Thymus (tissue), 11 donors: ENCODE results near the gene TRIP10. TPM values are rescaled to one million over a fixed set of nuclear protein-coding genes. Genes with fewer than 3 reads are reported as not detected.
"Not testable (repeated sequence)": the region's sequence is repeated elsewhere in the genome, so short reads cannot be mapped to it uniquely, and the experiment has no call there.

ENCODE experiments used
- DNase-seq, 9 donors: peaks; one replicate each; pipeline ENCODE4 v3.0.0-alpha.2; 2013; ENCODE audit warnings: low spot score in 9 of 9, low read depth in 6 of 9, missing footprints in 1 of 9
- H3K27ac ChIP-seq, 2 donors: one replicate each; pipeline ENCODE4 v1.5.1; 2013; ENCODE audit warnings: control low read depth in 1 of 2, low read depth in 1 of 2, low read length in 1 of 2, mild to moderate bottlenecking in 1 of 2, moderate library complexity in 1 of 2
- H3K27me3 ChIP-seq, 2 donors: one replicate each; pipeline ENCODE4 v1.5.1; 2013; ENCODE audit warnings: low read length in 1 of 2; ENCODE audit not compliant: control insufficient read depth in 2 of 2, insufficient read depth in 1 of 2
- H3K36me3 ChIP-seq, 2 donors: one replicate each; pipeline ENCODE4 v1.5.1; 2013; ENCODE audit warnings: low read length in 1 of 2, mild to moderate bottlenecking in 1 of 2, moderate library complexity in 1 of 2; ENCODE audit not compliant: control insufficient read depth in 2 of 2, insufficient read depth in 2 of 2
- H3K4me1 ChIP-seq, 2 donors: one replicate each; pipeline ENCODE4 v1.5.1; 2013; ENCODE audit warnings: low read length in 2 of 2; ENCODE audit not compliant: control insufficient read depth in 2 of 2, insufficient read depth in 2 of 2
- H3K4me3 ChIP-seq, 2 donors: one replicate each; pipeline ENCODE4 v1.5.1; 2013; ENCODE audit warnings: low read length in 2 of 2, control low read depth in 1 of 2, mild to moderate bottlenecking in 1 of 2
- H3K9me3 ChIP-seq, 2 donors: one replicate each; pipeline ENCODE4 v1.5.1; 2013; ENCODE audit warnings: low read length in 1 of 2, mild to moderate bottlenecking in 1 of 2; ENCODE audit not compliant: control insufficient read depth in 2 of 2, insufficient read depth in 1 of 2
- WGBS: extraction: QIAGEN DNeasy Blood & Tissue Kit; methylation state at CpG from one replicate; pipeline ENCODE4 v1.1.7; 2013; 5-methylcytosine and 5-hydroxymethylcytosine counted together
- polyA plus RNA-seq: library from polyadenylated mRNA; stranded (reverse); fragments of 200-250 nt; gene quantifications from one replicate; pipeline ENCODE4 v1.2.3, GENCODE V29; 2013
- total RNA-seq: library from RNA; stranded (reverse); fragments of 120-200 nt; gene quantifications from one replicate; pipeline ENCODE4 v1.2.4, GENCODE V29; 2013
- donor health status: healthy.

The TRIP10 gene
- total and polyA plus RNA-seq, 2 donors, result 11.2 to 52.2 TPM

GRCh38 chr19:6767081-6767356 is 27.5 kb downstream of the TRIP10 start:
- peak overlapping the region; percentile 84 for H3K27ac ChIP-seq
- no peaks in the 10 kb centered on the region for H3K36me3 ChIP-seq
- 1% methylated on average over 15 of the region's 15 CpGs for WGBS
- peak in 3 of 9 donors; percentile 52 to 74 (median 56) for DNase-seq
- H3K27me3 ChIP-seq, result peaks cover 0 to 4% of the 10 kb centered on the region in 2 donors
- H3K4me1 ChIP-seq, result peaks cover 9 to 38% of the 10 kb centered on the region in 2 donors
- peak overlapping the region; percentile 73 to 75 for H3K4me3 ChIP-seq
- peaks cover 0 to 4% of the 10 kb centered on the region in 2 donors for H3K9me3 ChIP-seq

- peaks cover 11 to 42% of the 10 kb centered on the region in 2 donors for H3K4me1 ChIP-seq
- WGBS, result 3% methylated on average over 47 of the region's 47 CpGs
- peak within 1 kb of the TSS; percentile 73 to 75 for H3K4me3 ChIP-seq
- peaks cover 0 to 4% of the 10 kb centered on the region in 2 donors for H3K9me3 ChIP-seq
- H3K27me3 ChIP-seq, result peaks cover 0 to 4% of the 10 kb centered on the region in 2 donors
- peak; percentile 87 to 97 (median 92) for DNase-seq
- H3K27ac ChIP-seq, result peak within 1 kb of the TSS; percentile 85 to 86
- no peaks in the 10 kb centered on the region for H3K36me3 ChIP-seq
Observed at GRCh38 chr19:6767357-6768235, 28.1 kb downstream of the TRIP10 start, which contains the start of gene SH2D3A. SH2D3A (minus strand) TSS chr19:6767435; CDS start chr19:6763748, 3,687 bp downstream.

- Histone ChIP-seq H3K27ac (peak overlapping the region; percentile 85 to 86), H3K4me3 (peak overlapping the region; percentile 73 to 75)
Observed at GRCh38 chr19:6768236-6768785, 28.8 kb downstream of the TRIP10 start.

GRCh38 chr19:6769006-6769619 is 29.6 kb downstream of the TRIP10 start:
- H3K27me3 ChIP-seq, result peaks cover 0 to 4% of the 10 kb centered on the region in 2 donors
- peaks cover 11 to 44% of the 10 kb centered on the region in 2 donors for H3K4me1 ChIP-seq
- no peaks in the 10 kb centered on the region for H3K36me3 ChIP-seq
- H3K9me3 ChIP-seq, result peaks cover 0 to 4% of the 10 kb centered on the region in 2 donors
- no peak overlapping the region for H3K4me3 ChIP-seq
- WGBS, result 87% methylated on average over 11 of the region's 11 CpGs
- peak in 1 of 9 donors; percentile 21 for DNase-seq
- no peak overlapping the region for H3K27ac ChIP-seq

More at GRCh38 chr19:6768236-6768785, 28.8 kb downstream of the TRIP10 start:
- no peaks in the 10 kb centered on the region for H3K36me3 ChIP-seq
- peaks cover 0 to 4% of the 10 kb centered on the region in 2 donors for H3K27me3 ChIP-seq
- peaks cover 0 to 4% of the 10 kb centered on the region in 2 donors for H3K9me3 ChIP-seq
- peaks cover 11 to 43% of the 10 kb centered on the region in 2 donors for H3K4me1 ChIP-seq
- DNase-seq, result peak in 1 of 9 donors; percentile 36
- 66% methylated on average over 8 of the region's 8 CpGs for WGBS

- not testable (repeated sequence) for DNase-seq, H3K4me3 ChIP-seq, H3K27me3 ChIP-seq, H3K9me3 ChIP-seq
- Histone ChIP-seq H3K27ac (peak overlapping the region; percentile 87 to 93), H3K4me1 (peaks cover 13 to 46% of the 10 kb centered on the region in 2 donors), H3K36me3 (peaks cover 0 to 10% of the 10 kb centered on the region in 2 donors)
- WGBS, result 93% methylated on average over 7 of the region's 7 CpGs
Observed at GRCh38 chr19:6771648-6772027, 32.2 kb downstream of the TRIP10 start.

GRCh38 chr19:6772028-6772865 is 32.8 kb downstream of the TRIP10 start, which contains the start of gene VAV1:
VAV1 (plus strand) TSS chr19:6772708; CDS start chr19:6772808, 100 bp downstream.
- Histone ChIP-seq H3K27ac (peak within 1 kb of the TSS; percentile 87 to 93), H3K4me3 (peak within 1 kb of the TSS; percentile 77 to 100), H3K27me3 (no peaks in the 10 kb centered on the region), H3K9me3 (peaks cover 0 to 2% of the 10 kb centered on the region in 2 donors), H3K4me1 (peaks cover 11 to 40% of the 10 kb centered on the region in 2 donors), H3K36me3 (peaks cover 0 to 10% of the 10 kb centered on the region in 2 donors)
- peak; percentile 70 to 94 (median 84) for DNase-seq
- 15% methylated on average over 25 of the region's 25 CpGs for WGBS

GRCh38 chr19:6772866-6773322 is 33.4 kb downstream of the TRIP10 start:
- no peaks in the 10 kb centered on the region for H3K9me3 ChIP-seq
- H3K4me1 ChIP-seq, result peaks cover 9 to 34% of the 10 kb centered on the region in 2 donors
- peak overlapping the region; percentile 77 to 100 for H3K4me3 ChIP-seq
- no peaks in the 10 kb centered on the region for H3K27me3 ChIP-seq
- 7% methylated on average over 14 of the region's 14 CpGs for WGBS
- peaks cover 5 to 14% of the 10 kb centered on the region in 2 donors for H3K36me3 ChIP-seq
- DNase-seq, result no peak
- H3K27ac ChIP-seq, result peak overlapping the region; percentile 87 to 93

- Histone ChIP-seq H3K9me3 (no peaks in the 10 kb centered on the region), H3K4me1 (peaks cover 9 to 33% of the 10 kb centered on the region in 2 donors), H3K36me3 (peaks cover 5 to 16% of the 10 kb centered on the region in 2 donors), H3K4me3 (peak overlapping the region; percentile 77 to 100), H3K27ac (peak overlapping the region; percentile 87 to 93), H3K27me3 (no peaks in the 10 kb centered on the region)
- peak in 7 of 9 donors; percentile 45 to 84 (median 59) for DNase-seq
- 4% methylated on average over 8 of the region's 8 CpGs for WGBS
Observed at GRCh38 chr19:6773323-6773931, 33.9 kb downstream of the TRIP10 start.
